Peyer's patch (tissue), 4 donors: ENCODE data around the gene CRISP3.

ENCODE experiments used
- POLR2A ChIP-seq, 2 donors: fragments of 450-650 bp; IDR thresholded peaks; one replicate each; pipeline ENCODE4 v1.5.1; 2017; ENCODE audit warnings: antibody characterized with exemption in 2 of 2, mild to moderate bottlenecking in 2 of 2, moderate library complexity in 2 of 2
- TF ChIP-seq, protein P1 (sequence below), 6 experiments: fragments of 450-650 bp in 4 of 6; fragments of 200-600 bp in 2 of 6; sonication (generic) in 1 of 6; IDR thresholded peaks; one replicate each; pipeline ENCODE4 v1.5.1; 2017 to 2019; ENCODE audit warnings: antibody characterized with exemption in 6 of 6, mild to moderate bottlenecking in 3 of 6, moderate library complexity in 1 of 6

DNA sequence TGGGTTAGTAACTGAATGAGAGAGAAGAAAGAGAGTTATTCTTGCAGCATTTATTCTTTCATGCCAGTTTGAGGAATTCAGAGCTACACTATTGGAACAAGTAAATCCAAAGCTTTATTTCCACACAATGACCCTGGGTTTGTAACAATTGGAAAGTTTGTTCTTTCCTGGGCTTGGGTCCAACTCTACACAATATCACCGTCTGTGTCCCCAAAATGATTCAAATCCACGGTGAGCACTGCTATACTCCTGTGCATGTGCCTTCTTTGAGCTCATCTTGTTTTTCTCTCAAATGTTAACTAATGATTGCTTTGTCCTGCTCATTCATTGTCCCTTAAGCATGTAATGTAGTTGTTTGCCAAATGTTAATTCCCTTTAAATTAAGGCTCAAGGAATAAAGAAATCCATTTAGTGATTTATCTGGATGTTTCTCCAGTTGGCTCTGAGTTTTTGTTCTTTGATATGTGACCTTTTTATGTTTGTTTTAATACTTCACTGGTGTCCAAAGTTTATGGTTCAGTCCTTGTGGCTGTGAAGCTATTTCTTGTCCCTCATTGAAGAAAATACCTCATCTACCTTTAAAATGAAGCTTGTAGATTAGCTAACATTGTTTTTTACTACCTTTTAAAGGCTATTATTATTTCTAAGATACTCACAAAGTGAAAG lies 20.5 kb upstream of the CRISP3 start:
- TF ChIP-seq, protein P1, sequence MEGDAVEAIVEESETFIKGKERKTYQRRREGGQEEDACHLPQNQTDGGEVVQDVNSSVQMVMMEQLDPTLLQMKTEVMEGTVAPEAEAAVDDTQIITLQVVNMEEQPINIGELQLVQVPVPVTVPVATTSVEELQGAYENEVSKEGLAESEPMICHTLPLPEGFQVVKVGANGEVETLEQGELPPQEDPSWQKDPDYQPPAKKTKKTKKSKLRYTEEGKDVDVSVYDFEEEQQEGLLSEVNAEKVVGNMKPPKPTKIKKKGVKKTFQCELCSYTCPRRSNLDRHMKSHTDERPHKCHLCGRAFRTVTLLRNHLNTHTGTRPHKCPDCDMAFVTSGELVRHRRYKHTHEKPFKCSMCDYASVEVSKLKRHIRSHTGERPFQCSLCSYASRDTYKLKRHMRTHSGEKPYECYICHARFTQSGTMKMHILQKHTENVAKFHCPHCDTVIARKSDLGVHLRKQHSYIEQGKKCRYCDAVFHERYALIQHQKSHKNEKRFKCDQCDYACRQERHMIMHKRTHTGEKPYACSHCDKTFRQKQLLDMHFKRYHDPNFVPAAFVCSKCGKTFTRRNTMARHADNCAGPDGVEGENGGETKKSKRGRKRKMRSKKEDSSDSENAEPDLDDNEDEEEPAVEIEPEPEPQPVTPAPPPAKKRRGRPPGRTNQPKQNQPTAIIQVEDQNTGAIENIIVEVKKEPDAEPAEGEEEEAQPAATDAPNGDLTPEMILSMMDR (IDR thresholded peaks at IDR 0.05): no peak
- TF ChIP-seq POLR2A (IDR thresholded peaks at IDR 0.05): no peak
